Left ventricle myocardium inferior (tissue), 1 donor: ENCODE data around the gene SLC25A21. TPM values are rescaled to one million over a fixed set of nuclear protein-coding genes. Genes with fewer than 3 reads are reported as not detected.

Source experiments
- DNase-seq: peaks from one replicate; pipeline ENCODE4 v3.0.0-alpha.2; 2020
- H3K27ac ChIP-seq: fragments of 200-600 bp; replicated peaks from 2 replicates; pipeline ENCODE4 v1.8.0; 2021
- H3K27me3 ChIP-seq: fragments of 200-600 bp; 2 replicates; pipeline ENCODE4 v1.8.0; 2021; ENCODE audit warnings: low read depth
- H3K36me3 ChIP-seq: fragments of 200-600 bp; 2 replicates; pipeline ENCODE4 v1.8.0; 2021
- H3K4me1 ChIP-seq: fragments of 200-600 bp; 2 replicates; pipeline ENCODE4 v1.8.0; 2021
- H3K4me3 ChIP-seq: fragments of 200-600 bp; 2 replicates; pipeline ENCODE4 v1.8.0; 2021; ENCODE audit warnings: mild to moderate bottlenecking, moderate library complexity
- H3K9me3 ChIP-seq: fragments of 200-600 bp; replicated peaks from 2 replicates; pipeline ENCODE4 v1.8.0; 2021
- intact Hi-C: fragments of 100-400 bp; cut with micrococcal nuclease; formaldehyde crosslinking; loops from one replicate; pipeline ENCODE4 v1.11.0; 2022
- total RNA-seq: library from RNA; stranded (reverse); fragmentation: NEBNext Ultra II Directional; extraction: Animal tissue kit (Norgen Biotek cat#: 25700); gene quantifications from one replicate; pipeline ENCODE4 v1.2.1, GENCODE V29; 2021
- TF ChIP-seq, protein P1 (sequence below): fragments of 200-600 bp; IDR thresholded peaks from 2 replicates; pipeline ENCODE4 v1.8.0; 2021; ENCODE audit warnings: antibody characterized with exemption, mild to moderate bottlenecking, borderline replicate concordance
- donor health status: DM: no; HTN: yes; CAD: no; lungs with severe emphysema.

The SLC25A21 gene
- total RNA-seq, 1 donor from 2014 or later, result 0.77 TPM

- intact Hi-C loops, result no loop called here
- no peak for DNase-seq
- Histone ChIP-seq H3K36me3 (no peaks in the 10 kb centered on the region), H3K9me3 (peaks cover 14% of the 10 kb centered on the region), H3K4me3 (no peak overlapping the region), H3K27ac (no peak overlapping the region), H3K27me3 (no peaks in the 10 kb centered on the region), H3K4me1 (no peaks in the 10 kb centered on the region)
- TF ChIP-seq, protein P1, sequence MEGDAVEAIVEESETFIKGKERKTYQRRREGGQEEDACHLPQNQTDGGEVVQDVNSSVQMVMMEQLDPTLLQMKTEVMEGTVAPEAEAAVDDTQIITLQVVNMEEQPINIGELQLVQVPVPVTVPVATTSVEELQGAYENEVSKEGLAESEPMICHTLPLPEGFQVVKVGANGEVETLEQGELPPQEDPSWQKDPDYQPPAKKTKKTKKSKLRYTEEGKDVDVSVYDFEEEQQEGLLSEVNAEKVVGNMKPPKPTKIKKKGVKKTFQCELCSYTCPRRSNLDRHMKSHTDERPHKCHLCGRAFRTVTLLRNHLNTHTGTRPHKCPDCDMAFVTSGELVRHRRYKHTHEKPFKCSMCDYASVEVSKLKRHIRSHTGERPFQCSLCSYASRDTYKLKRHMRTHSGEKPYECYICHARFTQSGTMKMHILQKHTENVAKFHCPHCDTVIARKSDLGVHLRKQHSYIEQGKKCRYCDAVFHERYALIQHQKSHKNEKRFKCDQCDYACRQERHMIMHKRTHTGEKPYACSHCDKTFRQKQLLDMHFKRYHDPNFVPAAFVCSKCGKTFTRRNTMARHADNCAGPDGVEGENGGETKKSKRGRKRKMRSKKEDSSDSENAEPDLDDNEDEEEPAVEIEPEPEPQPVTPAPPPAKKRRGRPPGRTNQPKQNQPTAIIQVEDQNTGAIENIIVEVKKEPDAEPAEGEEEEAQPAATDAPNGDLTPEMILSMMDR, result no peak
Observed at GRCh38 chr14:36880276-36880675, 292.1 kb downstream of the SLC25A21 start.

DNA sequence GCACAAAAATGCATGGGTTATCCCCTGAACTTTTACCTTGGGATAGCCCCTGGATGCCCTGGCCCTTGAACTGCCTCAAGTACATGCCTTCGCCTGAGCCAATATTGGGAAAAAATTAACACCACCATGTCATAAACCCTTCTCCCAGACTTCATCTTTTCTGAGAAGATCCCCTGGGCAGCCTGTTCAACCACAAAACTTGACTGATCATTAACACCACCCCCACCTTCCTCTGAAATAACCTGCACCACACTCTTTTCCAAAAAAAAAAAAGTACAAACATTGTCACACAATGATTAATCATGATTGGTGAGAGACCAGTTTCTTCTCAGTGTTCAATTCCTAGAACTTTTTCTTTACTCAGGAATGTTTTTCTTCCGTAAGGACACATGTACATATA lies 292.8 kb downstream of the SLC25A21 start:
- H3K27me3 ChIP-seq, result no peaks in the 10 kb centered on the region
- H3K36me3 ChIP-seq, result no peaks in the 10 kb centered on the region
- H3K4me1 ChIP-seq, result no peaks in the 10 kb centered on the region
- H3K4me3 ChIP-seq, result no peak overlapping the region
- H3K9me3 ChIP-seq, result peaks cover 6% of the 10 kb centered on the region
- intact Hi-C loops, result no loop called here
- TF ChIP-seq, protein P1, result no peak
- no peak for DNase-seq
- no peak overlapping the region for H3K27ac ChIP-seq

- Histone ChIP-seq H3K4me1 (no peaks in the 10 kb centered on the region), H3K4me3 (no peak overlapping the region), H3K9me3 (no peaks in the 10 kb centered on the region), H3K36me3 (no peaks in the 10 kb centered on the region), H3K27me3 (no peaks in the 10 kb centered on the region), H3K27ac (no peak overlapping the region)
- TF ChIP-seq, protein P1, result no peak
- no peak for DNase-seq
- intact Hi-C loops, result no loop called here
Observed at GRCh38 chr14:36874396-36875138, 297.8 kb downstream of the SLC25A21 start.

- Histone ChIP-seq H3K4me1 (no peaks in the 10 kb centered on the region), H3K4me3 (no peak overlapping the region), H3K9me3 (peaks cover 12% of the 10 kb centered on the region), H3K27me3 (peaks cover 9% of the 10 kb centered on the region), H3K36me3 (no peaks in the 10 kb centered on the region), H3K27ac (no peak overlapping the region)
- intact Hi-C loops, result no loop called here
- TF ChIP-seq, protein P1, result no peak
- no peak for DNase-seq
Observed at GRCh38 chr14:36870776-36871175, 301.6 kb downstream of the SLC25A21 start.

DNA sequence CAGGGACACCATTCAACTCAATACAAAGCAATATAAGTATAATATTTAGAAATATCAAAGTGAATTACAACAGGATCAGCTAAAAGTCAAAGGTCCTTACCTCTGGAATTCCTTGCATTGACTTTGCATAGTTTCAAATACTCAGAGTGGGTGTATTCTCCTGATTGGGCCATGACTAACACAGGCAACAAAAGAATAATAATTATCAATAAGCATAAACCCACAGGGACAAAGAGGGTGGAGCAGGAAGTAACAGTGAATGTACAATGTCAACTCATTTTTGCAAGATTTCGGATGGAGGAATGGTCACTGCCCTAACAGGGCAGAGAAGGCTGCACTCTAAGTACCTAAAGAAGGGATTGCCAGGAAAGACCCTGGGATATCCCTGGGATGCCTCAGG lies 303.3 kb downstream of the SLC25A21 start:
- no peak for DNase-seq
- H3K4me1 ChIP-seq, result no peaks in the 10 kb centered on the region
- no peak overlapping the region for H3K4me3 ChIP-seq
- H3K27me3 ChIP-seq, result peaks cover 20% of the 10 kb centered on the region
- no peak overlapping the region for H3K27ac ChIP-seq
- H3K9me3 ChIP-seq, result peaks cover 12% of the 10 kb centered on the region
- intact Hi-C loops, result no loop called here
- TF ChIP-seq, protein P1, result no peak
- H3K36me3 ChIP-seq, result no peaks in the 10 kb centered on the region
